Kidney (tissue), 14 donors: ENCODE results near the gene PDZD2. TPM values are rescaled to one million over a fixed set of nuclear protein-coding genes. Genes with fewer than 3 reads are reported as not detected.

Source experiments
- DNase-seq, 5 donors: peaks; one replicate each; pipeline ENCODE4 v3.0.0-alpha.2; 2013 to 2020
- FAIRE-seq: peaks from 2 replicates; lab custom pipeline; 2012; peaks lifted over from hg19 to GRCh38; lab: Jason Lieb, UNC
- H3K27ac ChIP-seq, 2 donors: one replicate each; pipeline ENCODE4 v1.7.0; 2013; ENCODE audit warnings: low read depth in 2 of 2, low read length in 2 of 2, inconsistent platforms in 1 of 2
- H3K27me3 ChIP-seq: one replicate; pipeline ENCODE4 v1.7.1; 2013; ENCODE audit warnings: low read length, inconsistent platforms; ENCODE audit not compliant: control insufficient read depth, insufficient read depth
- H3K36me3 ChIP-seq, 3 donors: one replicate each; pipeline versions ENCODE4 v1.7.0 to v1.7.1; 2013; ENCODE audit warnings: low read length in 3 of 3, control low read depth in 1 of 3, inconsistent platforms in 1 of 3; ENCODE audit not compliant: insufficient read depth in 3 of 3, control insufficient read depth in 2 of 3
- H3K4me1 ChIP-seq, 3 donors: one replicate each; pipeline versions ENCODE4 v1.7.0 to v1.7.1; 2013; ENCODE audit warnings: low read length in 3 of 3, inconsistent platforms in 1 of 3, low read depth in 1 of 3; ENCODE audit not compliant: control insufficient read depth in 2 of 3, insufficient read depth in 2 of 3
- H3K4me3 ChIP-seq, 3 donors: one replicate each; pipeline versions ENCODE4 v1.7.0 to v1.8.1; 2013; ENCODE audit warnings: low read length in 3 of 3, control low read depth in 1 of 3, inconsistent platforms in 1 of 3
- H3K9ac ChIP-seq, 3 donors: one replicate each; pipeline versions ENCODE4 v1.7.0 to v1.7.1; 2013; ENCODE audit warnings: low read length in 3 of 3, control low read depth in 1 of 3, inconsistent platforms in 1 of 3
- H3K9me3 ChIP-seq, 3 donors: one replicate each; pipeline versions ENCODE4 v1.7.0 to v1.7.1; 2013; ENCODE audit warnings: low read length in 3 of 3, control low read depth in 1 of 3, inconsistent platforms in 1 of 3; ENCODE audit not compliant: control insufficient read depth in 2 of 3, insufficient read depth in 1 of 3
- intact Hi-C: fragments of 100-400 bp; cut with DNase I; formaldehyde crosslinking; loops from one replicate; pipeline ENCODE4 v1.11.1; 2022
- polyA plus RNA-seq: library from polyadenylated mRNA; stranded (reverse); fragments of 350-450 nt; fragmentation: Illumina TruSeq; extraction: RNeasy Lipid Tissue Mini Kit (QIAGEN cat#74804); gene quantifications from one replicate; pipeline ENCODE4 v1.2.3, GENCODE V29; 2014; ENCODE audit warnings: low read depth, low replicate concordance; ENCODE audit not compliant: insufficient read depth
- total RNA-seq: library from RNA; stranded (reverse); fragmentation: NEBNext Ultra II Directional; extraction: Animal tissue kit (Norgen Biotek cat#: 25700); gene quantifications from one replicate; pipeline ENCODE4 v1.2.1, GENCODE V29; 2021
- TF ChIP-seq, protein P1 (sequence below): IDR thresholded peaks from 3 replicates; pipeline ENCODE4 v1.5.1; 2012; ENCODE audit warnings: mild to moderate bottlenecking, moderate library complexity, borderline replicate concordance; ENCODE audit not compliant: insufficient read depth; ENCODE audit errors: extremely low read depth
- donor health status: control.
- donor health status: control.
- donor health status: control.
- donor health status: control.
- donor health status: control.
- donor health status: DM: yes; HTN: yes; CAD: no.
- donor health status: Normal renal cell carcinoma (clear cell type).

The PDZD2 gene
- total and polyA plus RNA-seq, 2 donors from 2014 or later = 6.2 to 14.8 TPM

DNA sequence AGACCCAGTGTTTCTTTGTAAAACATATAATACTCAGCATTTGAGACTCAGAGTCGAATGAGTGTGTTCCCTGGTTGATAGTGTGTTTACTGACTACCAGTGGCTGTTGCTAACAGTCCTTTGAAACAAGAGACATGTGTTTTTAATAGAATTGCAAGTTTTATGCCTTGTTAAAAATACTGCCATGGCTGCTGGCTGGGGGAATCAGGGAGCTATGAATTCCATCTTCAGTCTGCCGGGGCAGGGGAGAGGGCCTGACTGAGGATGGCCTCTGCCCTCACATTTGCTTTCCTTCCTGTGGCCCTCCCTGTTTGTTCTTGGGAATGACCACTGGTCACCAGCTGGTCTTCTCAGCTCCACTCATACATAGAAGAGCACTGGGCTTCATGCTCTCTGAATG is 63.8 kb downstream of the PDZD2 start:
- FAIRE-seq (no peak), DNase-seq (peak in 3 of 5 donors; percentile 60 to 92 (median 76))
- Histone ChIP-seq H3K4me3 (no peak overlapping the region), H3K27ac (no peak overlapping the region), H3K9me3 (no peaks in the 10 kb centered on the region), H3K27me3 (no peaks in the 10 kb centered on the region), H3K36me3 (no peaks in the 10 kb centered on the region), H3K4me1 (no peaks in the 10 kb centered on the region), H3K9ac (no peak overlapping the region)
- intact Hi-C loops = no loop called here
- TF ChIP-seq, protein P1, sequence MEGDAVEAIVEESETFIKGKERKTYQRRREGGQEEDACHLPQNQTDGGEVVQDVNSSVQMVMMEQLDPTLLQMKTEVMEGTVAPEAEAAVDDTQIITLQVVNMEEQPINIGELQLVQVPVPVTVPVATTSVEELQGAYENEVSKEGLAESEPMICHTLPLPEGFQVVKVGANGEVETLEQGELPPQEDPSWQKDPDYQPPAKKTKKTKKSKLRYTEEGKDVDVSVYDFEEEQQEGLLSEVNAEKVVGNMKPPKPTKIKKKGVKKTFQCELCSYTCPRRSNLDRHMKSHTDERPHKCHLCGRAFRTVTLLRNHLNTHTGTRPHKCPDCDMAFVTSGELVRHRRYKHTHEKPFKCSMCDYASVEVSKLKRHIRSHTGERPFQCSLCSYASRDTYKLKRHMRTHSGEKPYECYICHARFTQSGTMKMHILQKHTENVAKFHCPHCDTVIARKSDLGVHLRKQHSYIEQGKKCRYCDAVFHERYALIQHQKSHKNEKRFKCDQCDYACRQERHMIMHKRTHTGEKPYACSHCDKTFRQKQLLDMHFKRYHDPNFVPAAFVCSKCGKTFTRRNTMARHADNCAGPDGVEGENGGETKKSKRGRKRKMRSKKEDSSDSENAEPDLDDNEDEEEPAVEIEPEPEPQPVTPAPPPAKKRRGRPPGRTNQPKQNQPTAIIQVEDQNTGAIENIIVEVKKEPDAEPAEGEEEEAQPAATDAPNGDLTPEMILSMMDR = no peak

DNA sequence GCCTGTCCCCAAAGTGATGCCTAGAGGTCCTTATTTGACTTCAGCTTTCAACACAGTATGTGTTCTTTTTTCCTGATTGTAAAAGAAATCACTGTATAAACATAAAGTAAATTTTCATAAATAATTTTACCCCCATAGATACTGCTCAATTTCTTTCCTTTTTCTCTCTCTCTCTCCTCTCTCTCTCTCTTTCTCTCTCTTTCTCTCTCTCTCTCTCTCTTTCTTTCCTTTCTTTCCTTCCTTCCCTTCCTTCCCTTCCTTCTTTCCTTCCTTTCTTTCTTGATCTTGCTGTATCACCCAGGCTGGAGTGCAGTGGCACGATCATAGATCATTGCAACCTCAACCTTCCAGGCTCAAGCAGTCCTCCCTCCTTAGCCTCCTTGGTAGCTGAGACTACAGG is 64.8 kb downstream of the PDZD2 start:
- DNase-seq (no peak), FAIRE-seq (no peak)
- intact Hi-C loops = no loop called here
- Histone ChIP-seq H3K4me3 (no peak overlapping the region), H3K9me3 (no peaks in the 10 kb centered on the region), H3K27ac (no peak overlapping the region), H3K36me3 (no peaks in the 10 kb centered on the region), H3K9ac (no peak overlapping the region), H3K4me1 (no peaks in the 10 kb centered on the region), H3K27me3 (no peaks in the 10 kb centered on the region)
- TF ChIP-seq, protein P1 = no peak

DNA sequence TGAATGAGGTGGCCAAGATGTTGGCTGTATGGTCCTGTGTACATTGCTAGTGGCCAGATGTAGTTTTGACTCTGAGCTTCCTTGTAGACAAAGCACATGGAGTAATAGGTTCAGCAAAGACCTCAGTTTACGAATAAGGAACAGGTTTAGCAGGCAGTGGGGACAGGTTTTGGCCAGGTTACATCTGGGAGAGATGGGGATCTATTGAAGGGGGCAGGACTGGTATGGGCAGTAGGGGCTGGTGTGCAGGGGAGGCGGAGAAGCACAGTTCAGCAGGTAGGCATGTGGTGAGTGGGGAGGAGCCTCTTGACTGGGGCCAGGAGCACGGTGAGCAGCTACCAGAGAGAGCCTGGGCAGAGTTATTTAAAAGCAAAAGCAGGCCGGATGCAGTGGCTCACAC is 67.3 kb downstream of the PDZD2 start:
- no peak overlapping the region for H3K9ac ChIP-seq
- no peak for DNase-seq
- H3K9me3 ChIP-seq = no peaks in the 10 kb centered on the region
- no peak overlapping the region for H3K27ac ChIP-seq
- H3K4me3 ChIP-seq = no peak overlapping the region
- peaks cover 0 to 4% (median 3%) of the 10 kb centered on the region in 3 donors for H3K4me1 ChIP-seq
- FAIRE-seq = no peak
- TF ChIP-seq, protein P1 = no peak
- H3K36me3 ChIP-seq = no peaks in the 10 kb centered on the region
- no peaks in the 10 kb centered on the region for H3K27me3 ChIP-seq
- intact Hi-C loops = no loop called here

DNA sequence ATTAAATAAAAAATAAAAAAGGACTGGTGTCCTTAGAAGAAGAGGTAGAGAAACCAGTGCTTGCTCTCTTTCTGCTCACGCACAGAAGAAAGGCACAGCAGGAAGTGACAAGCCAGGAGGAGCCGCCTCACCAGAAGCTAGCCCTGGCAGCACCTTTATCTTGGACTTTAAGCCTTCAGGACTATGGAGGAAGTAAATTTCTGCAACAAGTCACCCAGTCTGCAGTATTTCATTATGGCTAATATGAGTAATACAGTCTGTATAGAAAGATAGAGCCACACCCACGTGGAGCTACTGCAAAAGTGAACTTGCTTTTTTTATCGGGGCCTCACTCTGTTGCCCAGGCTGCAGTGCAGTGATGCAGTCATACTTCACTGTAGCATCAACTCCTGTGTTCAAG is 68.4 kb downstream of the PDZD2 start:
- no peak overlapping the region for H3K9ac ChIP-seq
- no peaks in the 10 kb centered on the region for H3K27me3 ChIP-seq
- no peaks in the 10 kb centered on the region for H3K36me3 ChIP-seq
- no peak for DNase-seq
- no peaks in the 10 kb centered on the region for H3K9me3 ChIP-seq
- no peak overlapping the region for H3K4me3 ChIP-seq
- intact Hi-C loops = no loop called here
- peaks cover 0 to 11% (median 7%) of the 10 kb centered on the region in 3 donors for H3K4me1 ChIP-seq
- H3K27ac ChIP-seq = no peak overlapping the region
- no peak for FAIRE-seq
- TF ChIP-seq, protein P1 = no peak
